ENCODE results near the gene AGO1. TPM values are rescaled to one million over a fixed set of nuclear protein-coding genes. Genes with fewer than 3 reads are reported as not detected.

AGO1 gene
- total and polyA plus RNA-seq, 2 of the 8 experiments (the other 6 are each of a cell fraction or from before 2014, with no cell fraction given): 15.1 to 73.7 TPM

GRCh38 chr1:35927472-35927871 lies 44.5 kb downstream of the AGO1 start:
- no peak overlapping the region for H2BK12ac ChIP-seq (ENCODE audit: low read depth, low read length)
- CTCF ChIA-PET (ENCODE audit: partially characterized antibody): interaction anchor here (1.4 to 1.5 kb wide), 4 partner anchors 10 to 72 kb away, joined by 3 to 7 read pairs (median 3); no protein-coding TSS in a partner anchor
- no peak overlapping the region for H2BK5ac ChIP-seq (ENCODE audit: low read depth, low read length)
- no peak overlapping the region for H3K27ac ChIP-seq (ENCODE audit: low read depth, low read length)
- H4K91ac ChIP-seq (replicated peaks; ENCODE audit: insufficient read length, low read length): no peak overlapping the region
- POLR2A ChIA-PET (ENCODE audit: partially characterized antibody): interaction anchor here (0.9 to 2.6 kb wide), 2 partner anchors 11 to 14 kb away, joined by 4 to 12 read pairs; no protein-coding TSS in a partner anchor
- H2AK5ac ChIP-seq (ENCODE audit: low read depth, low read length): no peak overlapping the region
- no peaks in the 10 kb centered on the region for H3K9me3 ChIP-seq (ENCODE audit: insufficient read depth in 2 of 2, low read depth in 1 of 2, low read length in 1 of 2)
- no peaks in the 10 kb centered on the region; a peak in 1 of 7 replicates for H3K4me1 ChIP-seq (replicated peaks in 1 of 4; ENCODE audit: control insufficient read depth in 3 of 4, insufficient read depth in 4 of 4, low read length in 3 of 4)
- H3K27me3 ChIP-seq (replicated peaks in 1 of 4; ENCODE audit: control insufficient read depth in 3 of 4, extremely low read depth in 1 of 4, insufficient read depth in 3 of 4, low read length in 3 of 4): no peaks in the 10 kb centered on the region
- DNase-seq (ENCODE audit: low read depth in 1 of 2, low spot score in 2 of 2): no peak
- H3K23ac ChIP-seq (ENCODE audit: insufficient read length): no peak overlapping the region
- no peak overlapping the region for H3K4me3 ChIP-seq (ENCODE audit: extremely low read depth in 1 of 4, insufficient read depth in 2 of 4, low read depth in 3 of 4, low read length in 4 of 4)
- WGBS, 2 experiments (ENCODE audit: extremely low coverage in 1 of 2, insufficient coverage in 1 of 2, insufficient read length in 1 of 2, insufficient replicate concordance in 2 of 2, low coverage in 1 of 2, low lambda C conversion rate in 2 of 2, missing lambda C conversion rate in 1 of 2): 88% methylated on average over 3 of the region's 3 CpGs; no CpG with 5 or more reads in 1 of the 2 experiments
- no peak overlapping the region for H3K4ac ChIP-seq (replicated peaks; ENCODE audit: insufficient read length, low read depth, low read length)
- H3K79me2 ChIP-seq (ENCODE audit: control insufficient read depth in 1 of 2, insufficient read depth in 2 of 2, low read length in 2 of 2): peaks cover 0 to 10% of the 10 kb centered on the region in 2 experiments; a peak in 3 of 4 replicates
- no peak overlapping the region for H3K4me2 ChIP-seq (ENCODE audit: insufficient read depth in 1 of 2, low read depth in 2 of 2, low read length in 2 of 2)
- 0 out of 2 replicates have a peak, but pooled peaks cover 6% of the 10 kb centered on the region for H3K23me2 ChIP-seq (ENCODE audit: low read depth, low read length)
- H3K79me1 ChIP-seq (ENCODE audit: low read depth, low read length): no peaks in the 10 kb centered on the region
- H3K9ac ChIP-seq (replicated peaks in 1 of 4; ENCODE audit: extremely low read depth in 1 of 4, low read depth in 3 of 4, low read length in 3 of 4): no peak overlapping the region
- H2BK120ac ChIP-seq (replicated peaks; ENCODE audit: low read depth, low read length): no peak overlapping the region
- no peak for FAIRE-seq
- no peak overlapping the region for H3K56ac ChIP-seq (replicated peaks; ENCODE audit: insufficient read length, low read depth, low read length)
- H4K20me1 ChIP-seq (replicated peaks in 1 of 2; ENCODE audit: control insufficient read depth in 1 of 2, insufficient read depth in 2 of 2, low read length in 2 of 2): no peaks in the 10 kb centered on the region
- H2BK20ac ChIP-seq (ENCODE audit: low read length): no peak overlapping the region
- peaks cover 0 to 8% (median 0%) of the 10 kb centered on the region in 4 experiments; a peak in 2 of 8 replicates for H3K36me3 ChIP-seq (ENCODE audit: control insufficient read depth in 2 of 4, insufficient read depth in 4 of 4, low read length in 3 of 4)
- no peak overlapping the region for H2BK15ac ChIP-seq (ENCODE audit: low read length)
- H4K8ac ChIP-seq (ENCODE audit: extremely low read depth, insufficient read depth, low read length): no peak overlapping the region
- H3K18ac ChIP-seq (ENCODE audit: extremely low read depth, low read length): no peak overlapping the region
- no peak overlapping the region for H3K14ac ChIP-seq (ENCODE audit: insufficient read length)
- no peak overlapping the region for H2AFZ ChIP-seq (ENCODE audit: low read length)
- no peak overlapping the region for H4K5ac ChIP-seq (ENCODE audit: insufficient read length, low read depth, low read length)
- TF ChIP-seq TCF12 (IDR thresholded peaks at IDR 0.05; ENCODE audit: low read depth, low read length): no peak
- TF ChIP-seq EZH2 (IDR thresholded peaks at IDR 0.05; ENCODE audit: low read depth, low read length, severe bottlenecking): no peak
- no peak for TF ChIP-seq GTF2F1 (IDR thresholded peaks at IDR 0.05; ENCODE audit: borderline replicate concordance, low read depth, low read length)
- TF ChIP-seq, protein P1, sequence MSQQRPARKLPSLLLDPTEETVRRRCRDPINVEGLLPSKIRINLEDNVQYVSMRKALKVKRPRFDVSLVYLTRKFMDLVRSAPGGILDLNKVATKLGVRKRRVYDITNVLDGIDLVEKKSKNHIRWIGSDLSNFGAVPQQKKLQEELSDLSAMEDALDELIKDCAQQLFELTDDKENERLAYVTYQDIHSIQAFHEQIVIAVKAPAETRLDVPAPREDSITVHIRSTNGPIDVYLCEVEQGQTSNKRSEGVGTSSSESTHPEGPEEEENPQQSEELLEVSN (IDR thresholded peaks at IDR 0.05): no peak
- TF ChIP-seq JUND (IDR thresholded peaks at IDR 0.05; ENCODE audit: low read length): no peak
- TF ChIP-seq EP300 (IDR thresholded peaks at IDR 0.05; ENCODE audit: borderline replicate concordance in 1 of 2, low read depth in 2 of 2, low read length in 2 of 2): no peak
